ENCODE results near the gene MRPL11. TPM values are rescaled to one million over a fixed set of nuclear protein-coding genes. Genes with fewer than 3 reads are reported as not detected.
"Not testable (repeated sequence)": the region's sequence is repeated elsewhere in the genome, so short reads cannot be mapped to it uniquely, and the experiment has no call there.

MRPL11 gene
- total RNA-seq, 1 donor from 2014 or later = 33.1 TPM

DNA sequence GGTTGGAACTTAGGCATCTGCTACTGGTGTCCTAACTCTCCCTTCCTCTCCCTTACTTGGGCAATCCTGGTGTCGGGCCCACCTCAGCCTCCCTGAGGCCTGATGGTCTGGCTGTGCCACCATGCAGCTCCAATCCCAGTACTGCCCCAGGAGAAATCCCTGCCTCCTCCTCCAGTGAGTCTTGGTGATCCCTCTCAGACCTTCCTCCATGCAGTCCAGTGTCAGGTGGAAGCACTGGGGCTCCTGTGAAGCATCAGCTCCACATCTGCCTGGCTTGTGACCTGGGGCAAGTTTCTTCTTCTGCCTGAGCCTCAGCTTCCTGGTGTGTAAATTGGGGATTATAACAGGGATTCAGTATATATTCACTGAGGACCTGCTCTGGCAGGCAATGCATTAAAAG, 26.3 kb upstream of the MRPL11 start:
- Histone ChIP-seq H3K4me1 (ENCODE audit: insufficient read depth, low read length) (peaks cover 10% of the 10 kb centered on the region), H3K27ac (ENCODE audit: low read depth, low read length) (no peak overlapping the region), H3K4me3 (ENCODE audit: insufficient read depth, low read depth, low read length) (no peak overlapping the region), H3K27me3 (ENCODE audit: insufficient read depth, low read length) (no peaks in the 10 kb centered on the region), H3K36me3 (ENCODE audit: insufficient read depth, low read length) (no peaks in the 10 kb centered on the region), H3K79me2 (ENCODE audit: insufficient read depth, low read length) (no peaks in the 10 kb centered on the region), H2AFZ (ENCODE audit: low read depth, low read length) (no peak overlapping the region), H3K4me2 (ENCODE audit: low read length) (no peak overlapping the region), H3K9ac (ENCODE audit: low read length) (no peak overlapping the region), H4K20me1 (ENCODE audit: insufficient read depth, low read length) (peaks cover 10% of the 10 kb centered on the region), H3K9me3 (ENCODE audit: insufficient read depth, low read depth, low read length) (no peaks in the 10 kb centered on the region)
- peaks cover 5% of the 10 kb centered on the region for H3K36me3 Mint-ChIP-seq (ENCODE audit: low read depth, unreplicated experiment)
- no peak for FAIRE-seq
- H3K27me3 Mint-ChIP-seq (ENCODE audit: low read depth, unreplicated experiment) = no peaks in the 10 kb centered on the region
- peaks cover 3% of the 10 kb centered on the region for H3K4me1 Mint-ChIP-seq (ENCODE audit: low read depth, unreplicated experiment)
- TF ChIP-seq CTCF (IDR thresholded peaks at IDR 0.05; ENCODE audit: insufficient read depth, low read depth, low read length) (no peak), EZH2 (IDR thresholded peaks at IDR 0.05; ENCODE audit: insufficient read depth, low read length) (no peak)
- no peak overlapping the region for H3K4me3 Mint-ChIP-seq (ENCODE audit: unreplicated experiment)
- peak overlapping the region; percentile 34 for H3K27ac Mint-ChIP-seq (ENCODE audit: unreplicated experiment)
- DNase-seq (ENCODE audit: low read depth) = no peak
- H3K9me3 Mint-ChIP-seq (ENCODE audit: unreplicated experiment) = no peaks in the 10 kb centered on the region

DNA sequence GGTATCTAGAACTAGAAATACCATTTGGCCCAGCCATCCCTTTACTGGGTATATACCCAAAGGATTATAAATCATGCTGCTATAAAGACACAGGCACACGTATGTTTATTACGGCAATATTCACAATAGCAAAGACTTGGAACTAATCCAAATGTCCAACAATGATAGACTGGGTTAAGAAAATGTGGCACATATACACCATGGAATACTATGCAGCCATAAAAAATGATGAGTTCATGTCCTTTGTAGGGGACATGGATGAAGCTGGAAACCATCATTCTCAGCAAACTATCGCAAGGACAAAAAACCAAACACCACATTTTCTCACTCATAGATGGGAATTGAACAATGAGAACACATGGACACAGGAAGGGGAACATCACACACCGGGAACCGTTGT, 25.5 kb upstream of the MRPL11 start:
- H3K79me2 ChIP-seq (ENCODE audit: insufficient read depth, low read length); H3K4me1 ChIP-seq (ENCODE audit: insufficient read depth, low read length); H3K27me3 Mint-ChIP-seq (ENCODE audit: low read depth, unreplicated experiment); H3K4me3 Mint-ChIP-seq (ENCODE audit: unreplicated experiment); H3K27me3 ChIP-seq (ENCODE audit: insufficient read depth, low read length); H4K20me1 ChIP-seq (ENCODE audit: insufficient read depth, low read length); H3K36me3 Mint-ChIP-seq (ENCODE audit: low read depth, unreplicated experiment); H3K9ac ChIP-seq (ENCODE audit: low read length); FAIRE-seq; H2AFZ ChIP-seq (ENCODE audit: low read depth, low read length); H3K4me1 Mint-ChIP-seq (ENCODE audit: low read depth, unreplicated experiment); H3K9me3 ChIP-seq (ENCODE audit: insufficient read depth, low read depth, low read length); H3K27ac Mint-ChIP-seq (ENCODE audit: unreplicated experiment); H3K4me2 ChIP-seq (ENCODE audit: low read length); DNase-seq (ENCODE audit: low read depth); H3K4me3 ChIP-seq (ENCODE audit: insufficient read depth, low read depth, low read length); H3K27ac ChIP-seq (ENCODE audit: low read depth, low read length); H3K9me3 Mint-ChIP-seq (ENCODE audit: unreplicated experiment); H3K36me3 ChIP-seq (ENCODE audit: insufficient read depth, low read length): not testable (repeated sequence)

- no peak overlapping the region for H3K4me3 Mint-ChIP-seq (ENCODE audit: unreplicated experiment)
- Histone ChIP-seq H3K4me2 (ENCODE audit: low read length) (no peak overlapping the region), H3K4me3 (ENCODE audit: insufficient read depth, low read depth, low read length) (no peak overlapping the region), H3K79me2 (ENCODE audit: insufficient read depth, low read length) (no peaks in the 10 kb centered on the region), H3K36me3 (ENCODE audit: insufficient read depth, low read length) (no peaks in the 10 kb centered on the region), H3K9me3 (ENCODE audit: insufficient read depth, low read depth, low read length) (no peaks in the 10 kb centered on the region), H3K27ac (ENCODE audit: low read depth, low read length) (no peak overlapping the region), H2AFZ (ENCODE audit: low read depth, low read length) (no peak overlapping the region), H3K4me1 (ENCODE audit: insufficient read depth, low read length) (peaks cover 10% of the 10 kb centered on the region), H3K27me3 (ENCODE audit: insufficient read depth, low read length) (no peaks in the 10 kb centered on the region), H4K20me1 (ENCODE audit: insufficient read depth, low read length) (peaks cover 5% of the 10 kb centered on the region), H3K9ac (ENCODE audit: low read length) (no peak overlapping the region)
- peak overlapping the region; percentile 19 for H3K27ac Mint-ChIP-seq (ENCODE audit: unreplicated experiment)
- peaks cover 2% of the 10 kb centered on the region for H3K9me3 Mint-ChIP-seq (ENCODE audit: unreplicated experiment)
- DNase-seq (ENCODE audit: low read depth) (no peak), FAIRE-seq (no peak)
- peaks cover 9% of the 10 kb centered on the region for H3K27me3 Mint-ChIP-seq (ENCODE audit: low read depth, unreplicated experiment)
- peaks cover 3% of the 10 kb centered on the region for H3K4me1 Mint-ChIP-seq (ENCODE audit: low read depth, unreplicated experiment)
- H3K36me3 Mint-ChIP-seq (ENCODE audit: low read depth, unreplicated experiment) = peaks cover 5% of the 10 kb centered on the region
- TF ChIP-seq EZH2 (IDR thresholded peaks at IDR 0.05; ENCODE audit: insufficient read depth, low read length) (no peak), CTCF (IDR thresholded peaks at IDR 0.05; ENCODE audit: insufficient read depth, low read depth, low read length) (no peak)
Observed at GRCh38 chr11:66462911-66463310, 24.3 kb upstream of the MRPL11 start.
